ENCODE measurements around the gene TCN1. TPM values are rescaled to one million over a fixed set of nuclear protein-coding genes. Genes with fewer than 3 reads are reported as not detected.
"Not testable (repeated sequence)": the region's sequence is repeated elsewhere in the genome, so short reads cannot be mapped to it uniquely, and the experiment has no call there.

The TCN1 gene
- total and polyA plus RNA-seq, 9 of the 15 experiments (the other 6 are each of a cell fraction or from before 2014, with no cell fraction given) = 0.63 to 25.9 (median 8.0) TPM

- H3K4me2 ChIP-seq (ENCODE audit: insufficient read depth, low read length) = peak overlapping the region; percentile 1; the same call in 1 of the 2 replicates
- H3K36me3 ChIP-seq (ENCODE audit: control insufficient read depth, insufficient read depth, low read length); CTCF ChIA-PET (ENCODE audit: low intra/inter-chr PET ratio); ATAC-seq; DNase-seq (ENCODE audit: extremely low read depth in 1 of 4, low spot score in 3 of 4); H3K27ac ChIP-seq (ENCODE audit: extremely low read depth, low read depth, low read length); BruUV-seq (replicated peaks); H3K27me3 ChIP-seq (ENCODE audit: control insufficient read depth in 2 of 2, insufficient read depth in 2 of 2, low read length in 2 of 2); H3K79me2 ChIP-seq (ENCODE audit: control insufficient read depth, insufficient read depth, low read length); H3K9me3 ChIP-seq (replicated peaks; ENCODE audit: control insufficient read depth, insufficient read depth, low read depth, low read length); H3K4me3 ChIP-seq; H4K20me1 ChIP-seq (replicated peaks; ENCODE audit: control insufficient read depth, insufficient read depth, low read length); FAIRE-seq; H3K9ac ChIP-seq (ENCODE audit: insufficient read depth in 1 of 2, low read depth in 2 of 2, low read length in 2 of 2); H3K9me1 ChIP-seq (ENCODE audit: control insufficient read depth, insufficient read depth, low read length); in situ Hi-C loops (cut with MboI); TF ChIP-seq TEAD4 (CRISPR knock-in tag; IDR thresholded peaks at IDR 0.05; ENCODE audit: borderline replicate concordance); FOXM1 (CRISPR knock-in tag; IDR thresholded peaks at IDR 0.05; ENCODE audit: low read depth): not testable (repeated sequence)
- 0% methylated on average over 1 of the region's 1 CpG for WGBS (ENCODE audit: insufficient coverage, low coverage, missing lambda C conversion rate)
- intact Hi-C loops (cut with micrococcal nuclease) = loop anchor here (10.0 kb wide), 1 partner anchor 518 kb away; no protein-coding TSS in a partner anchor
- H3K4me1 ChIP-seq (replicated peaks in 1 of 2; ENCODE audit: control insufficient read depth in 2 of 2, insufficient read depth in 2 of 2, low read length in 2 of 2) = peaks cover 0 to 21% of the 10 kb centered on the region in 2 experiments; a peak in 2 of 5 replicates
- POLR2A ChIA-PET = interaction anchor here (0.7 to 0.8 kb wide), 2 partner anchors 321 to 330 kb away, joined by 3 read pairs; no protein-coding TSS in a partner anchor
- H2AFZ ChIP-seq (ENCODE audit: low read depth, low read length) = peak overlapping the region; percentile 46; the same call in 1 of the 2 replicates
- TF ChIP-seq MTA2 (IDR thresholded peaks at IDR 0.05; ENCODE audit: low read depth) (peak; percentile 57; the same call in 1 of the 2 replicates), TCF3 (CRISPR knock-in tag; IDR thresholded peaks at IDR 0.05) (peak; percentile 59), MEIS2 (IDR thresholded peaks at IDR 0.05; ENCODE audit: partially characterized antibody) (peak; percentile 46), SMAD4 (CRISPR knock-in tag; conservative IDR thresholded peaks at IDR 0.05) (0 out of 2 replicates have a peak, but pooled peaks have one; percentile 37), SOX6 (IDR thresholded peaks at IDR 0.05) (0 out of 2 replicates have a peak, but pooled peaks have one; percentile 48), KDM1A (IDR thresholded peaks at IDR 0.05) (peak; percentile 67 to 69), ZBTB11 (CRISPR knock-in tag; IDR thresholded peaks at IDR 0.05) (peak in 1 of 3 experiments; percentile 52; a peak in 1 of 6 replicates), CBFA2T3 (IDR thresholded peaks at IDR 0.05) (peak; percentile 85), TEAD4 (IDR thresholded peaks at IDR 0.05; ENCODE audit: low read length) (peak; percentile 77), ELF4 (CRISPR knock-in tag; IDR thresholded peaks at IDR 0.05) (0 out of 2 replicates have a peak, but pooled peaks have one; percentile 36), NCOR1 (IDR thresholded peaks at IDR 0.05) (peak; percentile 70; the same call in 1 of the 2 replicates), NFIC (IDR thresholded peaks at IDR 0.05) (0 out of 2 replicates have a peak, but pooled peaks have one; percentile 10), GATAD2B (IDR thresholded peaks at IDR 0.05; ENCODE audit: borderline replicate concordance) (0 out of 2 replicates have a peak, but pooled peaks have one; percentile 20), DMBX1 (CRISPR knock-in tag; IDR thresholded peaks at IDR 0.05; ENCODE audit: borderline replicate concordance) (peak; percentile 45; the same call in 1 of the 2 replicates), FOXM1 (IDR thresholded peaks at IDR 0.05; ENCODE audit: low read depth) (peak; percentile 47; the same call in 1 of the 2 replicates), TRIM24 (IDR thresholded peaks at IDR 0.05) (peak in 1 of 2 experiments; percentile 24; a peak in 1 of 4 replicates), RCOR1 (IDR thresholded peaks at IDR 0.05; ENCODE audit: borderline replicate concordance in 1 of 2, low read depth in 2 of 2, low read length in 2 of 2) (peak in 1 of 2 experiments; percentile 17; a peak in 1 of 4 replicates), TAL1 (IDR thresholded peaks at IDR 0.05) (peak; percentile 80), SMARCA4 (IDR thresholded peaks at IDR 0.05) (peak; percentile 64), ARID1B (IDR thresholded peaks at IDR 0.05) (peak; percentile 85), KLF16 (IDR thresholded peaks at IDR 0.05) (peak; percentile 58; the same call in 1 of the 2 replicates)
Observed at GRCh38 chr11:59816434-59816833, 49.9 kb downstream of the TCN1 start.

All from K562 (cell line).